CD4-positive, alpha-beta memory T cell (primary cell): ENCODE measurements around the gene CCNT1. TPM values are rescaled to one million over a fixed set of nuclear protein-coding genes. Genes with fewer than 3 reads are reported as not detected.
"Not testable (repeated sequence)": the region's sequence is repeated elsewhere in the genome, so short reads cannot be mapped to it uniquely, and the experiment has no call there.

Source experiments
- CTCF ChIA-PET: fragments of 350-600 bp; sonication (Branson Sonifier 250); formaldehyde crosslinking; loops from one replicate; lab custom pipeline; 2021; ENCODE audit warnings: inconsistent platforms; ENCODE audit not compliant: partially characterized antibody; lab: Charles Lee
- POLR2A ChIA-PET: fragments of 350-600 bp; sonication (Branson Sonifier 250); formaldehyde crosslinking; loops from one replicate; lab custom pipeline; 2021; ENCODE audit not compliant: partially characterized antibody; lab: Charles Lee
- DNase-seq, 5 donors: peaks; one replicate each; pipeline versions ENCODE4 v3.0.0 to v3.0.0-alpha.2; 2020 to 2022; ENCODE audit warnings: mixed read lengths in 1 of 5
- H3K27ac ChIP-seq: one replicate; pipeline ENCODE4 v1.7.0; 2013; ENCODE audit warnings: low read depth, low read length
- H3K27me3 ChIP-seq: 2 replicates; pipeline ENCODE4 v1.7.0; 2013; ENCODE audit warnings: mild to moderate bottlenecking, low read length, moderate library complexity; ENCODE audit not compliant: insufficient read depth
- H3K36me3 ChIP-seq: 2 replicates; pipeline ENCODE4 v1.7.0; 2013; ENCODE audit warnings: mild to moderate bottlenecking, low read length, moderate library complexity; ENCODE audit not compliant: insufficient read depth
- H3K4me1 ChIP-seq: 2 replicates; pipeline ENCODE4 v1.7.0; 2013; ENCODE audit warnings: mild to moderate bottlenecking, low read length, moderate library complexity; ENCODE audit not compliant: insufficient read depth
- H3K4me3 ChIP-seq, 2 donors: one replicate each; pipeline ENCODE4 v1.7.0; 2013; ENCODE audit warnings: low read length in 2 of 2, mild to moderate bottlenecking in 1 of 2
- H3K9me3 ChIP-seq, 2 donors: one replicate each; pipeline ENCODE4 v1.7.0; 2013; ENCODE audit warnings: low read length in 2 of 2, control low read depth in 1 of 2; ENCODE audit not compliant: control insufficient read depth in 1 of 2
- H3K27ac Mint-ChIP-seq, 7 donors: one replicate each; pipeline ENCODE4 v1.8.0; 2020 to 2021; ENCODE audit warnings: mixed read lengths in 7 of 7, mild to moderate bottlenecking in 6 of 7, inconsistent platforms in 3 of 7, moderate library complexity in 3 of 7
- H3K27me3 Mint-ChIP-seq, 2 donors: one replicate each; pipeline ENCODE4 v1.8.0; 2020 to 2021; ENCODE audit warnings: mixed read lengths in 2 of 2
- H3K36me3 Mint-ChIP-seq, 2 donors: one replicate each; pipeline ENCODE4 v1.8.0; 2020 to 2021; ENCODE audit warnings: mixed read lengths in 2 of 2, inconsistent platforms in 1 of 2, mild to moderate bottlenecking in 1 of 2
- H3K4me1 Mint-ChIP-seq, 4 donors: one replicate each; pipeline ENCODE4 v1.8.0; 2020 to 2021; ENCODE audit warnings: mixed read lengths in 4 of 4, mild to moderate bottlenecking in 1 of 4
- H3K4me3 Mint-ChIP-seq, 8 donors: one replicate each; pipeline ENCODE4 v1.8.0; 2020 to 2021; ENCODE audit warnings: mixed read lengths in 8 of 8, mild to moderate bottlenecking in 7 of 8, moderate library complexity in 6 of 8, inconsistent platforms in 3 of 8
- H3K9me3 Mint-ChIP-seq, 8 donors: one replicate each; pipeline ENCODE4 v1.8.0; 2020 to 2021; ENCODE audit warnings: mixed read lengths in 8 of 8, mild to moderate bottlenecking in 5 of 8, inconsistent platforms in 3 of 8, moderate library complexity in 1 of 8
- intact Hi-C: fragments of 100-400 bp; cut with micrococcal nuclease; formaldehyde crosslinking; loops from one replicate; pipeline ENCODE4 v1.15.1; 2023
- polyA plus RNA-seq, 2 donors: library from polyadenylated mRNA; unstranded; fragments of 300-500 nt; fragmentation: Illumina TruSeq; gene quantifications; one replicate each; pipeline ENCODE4 v1.2.3, GENCODE V29; 2021
- total RNA-seq, 2 experiments: library from RNA; stranded (reverse); gene quantifications; one replicate each; pipeline ENCODE4 v1.2.3, GENCODE V29; 2021

Gene CCNT1
- total and polyA plus RNA-seq, 4 experiments from 2014 or later: 5.8 to 69.5 (median 40.5) TPM

DNA sequence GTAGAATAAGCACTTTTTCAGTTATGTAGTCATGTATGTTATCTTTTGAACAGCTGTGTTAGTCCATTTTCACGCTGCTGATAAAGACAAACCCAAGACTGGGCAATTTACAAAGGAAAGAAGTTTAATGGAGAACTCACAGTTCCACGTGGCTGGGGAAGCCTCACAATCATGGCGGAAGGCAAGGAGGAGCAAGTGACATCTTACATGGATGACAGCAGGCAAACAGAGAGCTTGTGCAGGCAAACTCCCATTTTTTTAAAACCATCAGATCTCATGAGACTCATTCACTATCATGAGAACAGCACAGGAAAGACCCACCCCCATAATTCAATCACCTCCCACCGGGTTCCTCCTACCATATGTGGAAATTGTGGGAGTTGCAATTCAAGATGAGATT is 2.5 kb upstream of the CCNT1 start:
- Mint-ChIP-seq H3K9me3 (peaks cover 3 to 18% (median 13%) of the 10 kb centered on the region in 8 donors), H3K36me3 (peaks cover 15 to 22% of the 10 kb centered on the region in 2 donors), H3K27ac (peak overlapping the region in 1 of 7 donors; percentile 90), H3K4me1 (peaks cover 17 to 37% (median 26%) of the 10 kb centered on the region in 4 donors)
- H3K4me3 Mint-ChIP-seq, H3K27me3 ChIP-seq, H3K27ac ChIP-seq, H3K27me3 Mint-ChIP-seq, intact Hi-C loops, POLR2A ChIA-PET, H3K9me3 ChIP-seq, H3K36me3 ChIP-seq, CTCF ChIA-PET, DNase-seq, H3K4me3 ChIP-seq: not testable (repeated sequence)
- H3K4me1 ChIP-seq: peaks cover 26% of the 10 kb centered on the region

DNA sequence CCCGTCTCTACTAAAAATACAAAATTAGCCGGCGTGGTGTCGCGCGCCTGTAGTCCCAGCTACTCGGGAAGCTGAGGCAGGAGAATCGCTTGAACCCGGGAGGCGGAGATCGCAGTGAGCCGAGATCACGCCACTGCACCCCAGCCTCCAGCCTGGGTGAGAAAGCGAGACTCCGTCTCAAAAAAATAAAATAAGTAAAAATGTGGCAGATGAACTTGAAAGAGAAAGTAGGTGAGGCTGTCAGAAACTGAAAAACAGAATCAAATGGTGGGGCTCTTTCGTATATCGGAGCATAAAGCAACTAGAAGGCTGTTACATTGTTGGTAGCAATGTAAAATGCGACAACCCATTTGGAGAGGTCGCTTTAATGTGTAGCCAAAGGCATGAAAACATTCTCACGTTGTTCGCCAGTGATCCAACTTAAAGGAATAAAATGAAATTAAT is 767 bp upstream of the CCNT1 start:
- Histone ChIP-seq H3K36me3 (peaks cover 11% of the 10 kb centered on the region), H3K4me3 (peak overlapping the region; percentile 49 to 71), H3K27ac (peak overlapping the region; percentile 98), H3K9me3 (no peaks in the 10 kb centered on the region), H3K27me3 (no peaks in the 10 kb centered on the region), H3K4me1 (peaks cover 40% of the 10 kb centered on the region)
- intact Hi-C loops: loop anchor here (2.0 kb wide), 1 partner anchor 1308 kb away; the partner anchor contains the start of gene RACGAP1
- H3K4me3 Mint-ChIP-seq: peak overlapping the region; percentile 89 to 99 (median 94)
- no peaks in the 10 kb centered on the region for H3K27me3 Mint-ChIP-seq
- H3K9me3 Mint-ChIP-seq: peaks cover 3 to 18% (median 13%) of the 10 kb centered on the region in 8 donors
- ChIA-PET CTCF (interaction anchor here (0.6 to 0.7 kb wide), 2 partner anchors 20 to 36 kb away, joined by 3 read pairs; no protein-coding TSS in a partner anchor), POLR2A (interaction anchor here (1.1 kb wide), 2 partner anchors 35 to 261 kb away, joined by 3 to 12 read pairs; partner anchors contain the start of genes KANSL2 and WNT1)
- DNase-seq: peak in 1 of 5 donors; percentile 36
- H3K36me3 Mint-ChIP-seq: peaks cover 25 to 34% of the 10 kb centered on the region in 2 donors
- H3K27ac Mint-ChIP-seq: peak overlapping the region; percentile 90 to 100 (median 97)
- H3K4me1 Mint-ChIP-seq: peaks cover 25 to 51% (median 37%) of the 10 kb centered on the region in 4 donors

DNA sequence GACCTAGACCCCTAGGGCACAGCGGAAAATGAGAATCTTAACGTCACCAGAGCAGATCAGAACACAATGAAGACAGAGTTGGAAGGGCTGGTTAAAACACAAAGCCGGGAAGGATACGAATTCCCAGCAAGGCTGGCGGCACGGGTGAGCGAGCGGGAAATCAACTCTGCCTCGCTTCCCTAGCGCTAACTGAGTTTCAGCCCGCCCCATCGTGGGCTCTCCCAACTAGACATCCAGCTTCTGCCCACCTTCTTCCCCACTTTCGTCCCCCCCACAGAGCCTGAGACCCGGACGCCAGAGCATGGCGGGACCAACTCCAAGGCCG is 377 bp downstream of the CCNT1 start:
- POLR2A ChIA-PET: interaction anchor here (0.6 to 5.1 kb wide), 4 partner anchors 16 to 99 kb away, joined by 3 to 44 read pairs (median 3); partner anchors contain the start of gene KANSL2
- CTCF ChIA-PET: interaction anchor here (1.1 kb wide), 1 partner anchor 609 kb away, joined by 3 read pairs; no protein-coding TSS in a partner anchor
- peaks cover 27 to 43% of the 10 kb centered on the region in 2 donors for H3K36me3 Mint-ChIP-seq
- H3K36me3 ChIP-seq: peaks cover 18% of the 10 kb centered on the region
- no peaks in the 10 kb centered on the region for H3K27me3 Mint-ChIP-seq
- peak overlapping the region; percentile 90 to 100 (median 97) for H3K27ac Mint-ChIP-seq
- H3K4me3 ChIP-seq: peak overlapping the region; percentile 87 to 98
- peak overlapping the region; percentile 98 for H3K27ac ChIP-seq
- H3K9me3 Mint-ChIP-seq: peaks cover 3 to 16% (median 12%) of the 10 kb centered on the region in 8 donors
- H3K4me1 ChIP-seq: peaks cover 40% of the 10 kb centered on the region
- no peaks in the 10 kb centered on the region for H3K27me3 ChIP-seq
- no peak for DNase-seq
- H3K9me3 ChIP-seq: no peaks in the 10 kb centered on the region
- peak overlapping the region; percentile 89 to 99 (median 94) for H3K4me3 Mint-ChIP-seq
- intact Hi-C loops: loop anchor here (1.0 to 2.0 kb wide), 2 partner anchors 34 to 1309 kb away; partner anchors contain the start of genes KANSL2 and RACGAP1
- peaks cover 29 to 56% (median 41%) of the 10 kb centered on the region in 4 donors for H3K4me1 Mint-ChIP-seq

DNA sequence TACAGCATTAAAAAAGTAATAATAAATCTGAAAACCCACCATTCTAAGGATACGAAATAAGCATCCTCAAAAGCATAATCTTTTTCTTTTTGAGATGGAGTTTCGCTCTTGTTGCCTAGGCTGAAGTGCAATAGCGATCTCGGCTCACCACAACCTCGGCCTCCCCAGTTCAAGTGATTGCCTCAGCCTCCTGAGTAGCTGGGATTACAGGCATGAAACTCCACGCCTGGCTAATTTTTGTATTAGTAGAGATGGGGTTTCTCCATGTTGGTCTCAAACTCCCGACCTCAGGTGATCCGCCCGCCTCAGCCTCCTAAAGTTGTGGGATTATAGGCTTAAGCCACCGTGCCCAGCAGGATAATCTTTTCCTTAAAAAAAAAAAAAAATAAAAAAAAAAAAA is 4.3 kb downstream of the CCNT1 start:
- CTCF ChIA-PET: no interaction called here
- no peak overlapping the region for H3K4me3 ChIP-seq
- peak overlapping the region in 2 of 7 donors; percentile 22 to 41 for H3K27ac Mint-ChIP-seq
- no peak overlapping the region for H3K4me3 Mint-ChIP-seq
- no peak for DNase-seq
- peaks cover 38 to 71% (median 54%) of the 10 kb centered on the region in 4 donors for H3K4me1 Mint-ChIP-seq
- H3K27ac ChIP-seq: no peak overlapping the region
- peaks cover 19 to 64% of the 10 kb centered on the region in 2 donors for H3K36me3 Mint-ChIP-seq
- intact Hi-C loops: no loop called here
- H3K27me3 ChIP-seq: no peaks in the 10 kb centered on the region
- H3K36me3 ChIP-seq: peaks cover 23% of the 10 kb centered on the region
- peaks cover 0 to 4% (median 0%) of the 10 kb centered on the region in 8 donors for H3K9me3 Mint-ChIP-seq
- no peaks in the 10 kb centered on the region for H3K27me3 Mint-ChIP-seq
- H3K9me3 ChIP-seq: no peaks in the 10 kb centered on the region
- POLR2A ChIA-PET: interaction anchor here (5.1 kb wide), 1 partner anchor 30 kb away, joined by 44 read pairs; the partner anchor contains the start of gene KANSL2
- peaks cover 60% of the 10 kb centered on the region for H3K4me1 ChIP-seq

DNA sequence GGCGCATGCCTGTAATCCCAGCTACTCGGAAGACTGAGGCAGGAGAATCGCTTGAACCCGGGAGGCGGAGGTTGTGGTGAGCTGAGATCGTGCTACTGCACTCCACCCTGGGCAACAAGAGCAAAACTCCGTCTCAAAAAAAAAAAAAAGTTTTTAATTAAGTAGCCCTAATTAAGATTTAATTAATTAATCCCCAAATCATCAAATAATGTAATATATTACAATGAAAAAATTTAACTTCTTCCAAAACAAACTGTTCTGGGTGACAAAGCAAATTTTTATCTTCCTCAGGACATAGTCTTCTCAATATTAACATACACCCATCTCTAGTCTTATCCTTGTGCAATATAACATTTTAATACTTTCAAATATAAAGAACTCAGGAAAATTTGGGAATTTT is 17.7 kb downstream of the CCNT1 start:
- POLR2A ChIA-PET, H3K9me3 Mint-ChIP-seq, H3K4me3 ChIP-seq, CTCF ChIA-PET, H3K9me3 ChIP-seq, H3K4me1 ChIP-seq, intact Hi-C loops, H3K4me3 Mint-ChIP-seq, H3K27ac Mint-ChIP-seq, H3K27ac ChIP-seq, H3K27me3 ChIP-seq, DNase-seq, H3K27me3 Mint-ChIP-seq: not testable (repeated sequence)
- Mint-ChIP-seq H3K4me1 (peaks cover 5 to 10% (median 7%) of the 10 kb centered on the region in 4 donors), H3K36me3 (peaks cover 29 to 66% of the 10 kb centered on the region in 2 donors)
- H3K36me3 ChIP-seq: peaks cover 25% of the 10 kb centered on the region

DNA sequence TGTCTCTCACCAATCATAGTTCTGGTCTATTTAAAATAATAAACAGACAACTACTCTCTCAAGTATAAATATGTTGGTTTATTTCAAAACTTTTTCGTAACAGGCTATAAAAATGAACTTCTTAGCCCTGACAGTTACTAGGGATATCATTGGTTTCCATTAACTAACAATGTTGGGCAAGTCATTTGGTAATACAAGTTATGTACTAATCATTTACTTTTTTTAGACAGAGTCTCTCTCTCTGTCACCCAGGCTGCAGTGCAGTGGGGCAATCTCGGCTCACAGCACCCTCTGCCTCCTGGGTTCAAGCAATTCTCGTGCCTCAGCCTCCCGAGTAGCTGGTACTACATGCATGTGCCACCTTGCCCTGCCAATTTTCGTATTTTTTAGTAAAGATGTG is 19.9 kb downstream of the CCNT1 start:
- Mint-ChIP-seq H3K27me3 (no peaks in the 10 kb centered on the region), H3K9me3 (no peaks in the 10 kb centered on the region), H3K36me3 (peaks cover 37 to 71% of the 10 kb centered on the region in 2 donors), H3K4me1 (peaks cover 5 to 12% (median 7%) of the 10 kb centered on the region in 4 donors), H3K27ac (peak overlapping the region in 1 of 7 donors; percentile 48), H3K4me3 (no peak overlapping the region)
- Histone ChIP-seq H3K9me3 (no peaks in the 10 kb centered on the region), H3K4me3 (no peak overlapping the region), H3K27me3 (no peaks in the 10 kb centered on the region), H3K36me3 (peaks cover 40% of the 10 kb centered on the region), H3K27ac (no peak overlapping the region), H3K4me1 (no peaks in the 10 kb centered on the region)
- DNase-seq: no peak
- CTCF ChIA-PET: no interaction called here
- POLR2A ChIA-PET: no interaction called here
- intact Hi-C loops: no loop called here

DNA sequence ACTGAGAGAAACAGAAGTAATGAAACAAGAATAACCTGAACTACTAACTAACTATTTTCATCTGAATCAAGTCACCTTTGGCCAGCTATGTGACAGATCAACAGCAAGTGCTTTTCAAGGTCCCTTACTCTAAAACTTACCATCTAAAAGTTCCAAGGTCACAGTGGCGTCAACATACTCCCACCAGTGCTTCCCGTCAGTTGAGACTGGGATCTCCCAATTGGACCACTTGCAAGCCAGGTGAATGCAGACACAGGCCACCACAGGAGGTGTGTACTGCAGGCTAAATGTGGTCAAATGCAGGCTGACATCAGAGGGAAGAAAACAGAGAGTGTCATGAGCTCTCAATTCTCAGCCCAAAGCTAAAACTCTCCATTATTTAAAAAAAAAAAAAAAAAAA is 20.6 kb downstream of the CCNT1 start:
- Mint-ChIP-seq H3K36me3 (peaks cover 37 to 77% of the 10 kb centered on the region in 2 donors), H3K4me1 (peaks cover 6 to 10% (median 8%) of the 10 kb centered on the region in 4 donors), H3K27me3 (no peaks in the 10 kb centered on the region), H3K9me3 (no peaks in the 10 kb centered on the region), H3K27ac (peak overlapping the region in 1 of 7 donors; percentile 37), H3K4me3 (no peak overlapping the region)
- Histone ChIP-seq H3K27ac (no peak overlapping the region), H3K4me3 (no peak overlapping the region), H3K9me3 (no peaks in the 10 kb centered on the region), H3K36me3 (peaks cover 42% of the 10 kb centered on the region), H3K27me3 (no peaks in the 10 kb centered on the region), H3K4me1 (no peaks in the 10 kb centered on the region)
- no peak for DNase-seq
- intact Hi-C loops: no loop called here
- ChIA-PET CTCF (no interaction called here), POLR2A (no interaction called here)
